DOHH2 (cell line): ENCODE results near the gene UPF1.

Source experiments
- H3F3A ChIP-seq: fragments of 200-600 bp; sonication (generic), shearing (Covaris generic); 2 replicates; pipeline ENCODE4 v1.6.0; 2016; ENCODE audit warnings: antibody characterized with exemption, mild to moderate bottlenecking; ENCODE audit not compliant: control insufficient read depth, insufficient read depth
- H3K27ac ChIP-seq: fragments of 200-600 bp; sonication (generic); 2 replicates; pipeline ENCODE4 v1.5.1; 2014; ENCODE audit warnings: low read depth, mild to moderate bottlenecking, low read length, moderate library complexity
- H3K27me3 ChIP-seq: fragments of 200-600 bp; sonication (generic); 2 replicates; pipeline ENCODE4 v1.6.1; 2014; ENCODE audit warnings: mild to moderate bottlenecking, low read length, mixed read lengths; ENCODE audit not compliant: control insufficient read depth
- H3K36me3 ChIP-seq: fragments of 200-600 bp; sonication (generic); 2 replicates; pipeline ENCODE4 v1.6.1; 2014; ENCODE audit warnings: mild to moderate bottlenecking, low read length, moderate library complexity, mixed read lengths; ENCODE audit not compliant: control insufficient read depth
- H3K4me1 ChIP-seq: fragments of 200-600 bp; sonication (generic); 2 replicates; pipeline ENCODE4 v1.6.1; 2014; ENCODE audit warnings: mild to moderate bottlenecking, low read length, mixed read lengths; ENCODE audit not compliant: control insufficient read depth
- H3K4me2 ChIP-seq: fragments of 200-600 bp; sonication (generic); 2 replicates; pipeline ENCODE4 v1.6.0; 2014; ENCODE audit warnings: mild to moderate bottlenecking, low read length, moderate library complexity
- H3K4me3 ChIP-seq: fragments of 200-600 bp; sonication (generic); 2 replicates; pipeline ENCODE4 v1.5.1; 2014; ENCODE audit warnings: mild to moderate bottlenecking, low read length, mixed read lengths
- H3K79me2 ChIP-seq: fragments of 200-600 bp; sonication (generic); 2 replicates; pipeline ENCODE4 v1.6.1; 2014; ENCODE audit warnings: mild to moderate bottlenecking, low read length, mixed read lengths; ENCODE audit not compliant: control insufficient read depth
- H3K9me2 ChIP-seq: fragments of 200-600 bp; sonication (generic); replicated peaks from 2 replicates; pipeline ENCODE4 v1.6.1; 2014; ENCODE audit warnings: mild to moderate bottlenecking, low read length, mixed read lengths; ENCODE audit not compliant: control insufficient read depth
- H3K9me3 ChIP-seq: fragments of 200-600 bp; sonication (generic); 2 replicates; pipeline ENCODE4 v1.6.1; 2014; ENCODE audit warnings: antibody characterized with exemption, low read length, mixed read lengths; ENCODE audit not compliant: control insufficient read depth, insufficient read depth
- H4K20me1 ChIP-seq: fragments of 200-600 bp; sonication (generic); 2 replicates; pipeline ENCODE4 v1.6.0; 2014; ENCODE audit warnings: low read depth, mild to moderate bottlenecking, antibody characterized with exemption, low read length, moderate library complexity; ENCODE audit not compliant: control insufficient read depth, insufficient read depth
- CTCF ChIP-seq: fragments of 200-600 bp; sonication (generic); IDR thresholded peaks from one replicate; pipeline ENCODE4 v1.5.1; 2014; ENCODE audit warnings: antibody characterized with exemption, mild to moderate bottlenecking, low read depth, low read length; ENCODE audit not compliant: poor library complexity, severe bottlenecking
- EZH2phosphoT487 ChIP-seq: fragments of 200-600 bp; sonication (generic); IDR thresholded peaks from 2 replicates; pipeline ENCODE4 v1.6.1; 2017; ENCODE audit warnings: borderline replicate concordance, mild to moderate bottlenecking, antibody characterized with exemption, low read length, moderate library complexity, mixed read lengths

The UPF1 gene

GRCh38 chr19:18865106-18865972 lies 33.6 kb downstream of the UPF1 start:
- Histone ChIP-seq H3K4me3 (no peak overlapping the region), H3K27ac (no peak overlapping the region), H3K36me3 (peaks cover 79% of the 10 kb centered on the region), H3K4me2 (no peak overlapping the region), H4K20me1 (peaks cover 18% of the 10 kb centered on the region; the same call in 1 of the 2 replicates), H3K9me3 (no peaks in the 10 kb centered on the region), H3K4me1 (no peaks in the 10 kb centered on the region), H3K27me3 (no peaks in the 10 kb centered on the region), H3F3A (peaks cover 3% of the 10 kb centered on the region; the same call in 1 of the 2 replicates), H3K9me2 (no peaks in the 10 kb centered on the region), H3K79me2 (peaks cover 14% of the 10 kb centered on the region)
- TF ChIP-seq CTCF: no peak
- no peak for TF ChIP-seq EZH2phosphoT487

DNA sequence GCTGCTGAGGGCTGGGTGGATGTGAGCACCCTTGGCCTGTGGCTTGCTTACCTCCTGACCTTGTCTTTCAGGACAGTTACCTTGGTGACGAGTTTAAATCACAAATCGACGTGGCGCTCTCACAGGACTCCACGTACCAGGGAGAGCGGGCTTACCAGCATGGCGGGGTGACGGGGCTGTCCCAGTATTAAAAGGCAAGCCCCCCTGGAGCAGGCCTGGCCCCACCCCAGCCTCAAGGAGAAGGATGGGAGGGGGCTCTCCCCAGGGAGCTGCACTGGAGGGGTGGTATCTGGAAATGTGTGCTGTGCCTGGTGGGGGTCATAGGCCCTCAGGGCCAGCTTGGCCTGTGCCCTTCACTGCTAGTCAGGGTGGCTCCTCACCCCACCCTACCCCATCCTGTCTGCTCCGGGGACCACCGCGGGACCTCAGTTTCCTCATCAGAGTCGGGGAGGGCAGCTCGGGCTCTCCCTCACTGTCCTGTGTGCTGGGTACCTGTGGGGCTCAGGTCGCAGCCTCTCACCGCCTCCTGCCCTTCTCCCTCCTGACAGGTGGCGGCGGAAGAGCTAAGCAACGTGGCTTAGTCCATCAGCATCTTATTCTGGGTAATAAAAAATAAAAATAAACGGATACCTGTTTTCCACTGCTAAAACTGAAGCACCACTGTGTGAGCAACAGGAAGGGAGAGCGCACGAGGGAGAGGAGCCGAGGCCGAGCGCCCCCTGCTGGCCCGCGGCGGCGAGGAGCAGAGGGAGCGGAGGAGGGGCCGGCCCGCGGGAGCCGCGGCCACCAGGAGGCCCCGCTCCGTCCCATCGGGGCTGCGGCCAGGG lies 34.4 kb downstream of the UPF1 start:
- TF ChIP-seq EZH2phosphoT487: no peak
- TF ChIP-seq CTCF: peak; percentile 98
- Histone ChIP-seq H3K9me2 (no peaks in the 10 kb centered on the region), H3K4me3 (no peak overlapping the region), H3K4me2 (no peak overlapping the region), H3K27me3 (no peaks in the 10 kb centered on the region), H4K20me1 (peaks cover 18% of the 10 kb centered on the region; the same call in 1 of the 2 replicates), H3K36me3 (peaks cover 70% of the 10 kb centered on the region), H3K79me2 (peaks cover 14% of the 10 kb centered on the region), H3K4me1 (no peaks in the 10 kb centered on the region), H3K27ac (no peak overlapping the region), H3F3A (peaks cover 3% of the 10 kb centered on the region; the same call in 1 of the 2 replicates), H3K9me3 (no peaks in the 10 kb centered on the region)

DNA sequence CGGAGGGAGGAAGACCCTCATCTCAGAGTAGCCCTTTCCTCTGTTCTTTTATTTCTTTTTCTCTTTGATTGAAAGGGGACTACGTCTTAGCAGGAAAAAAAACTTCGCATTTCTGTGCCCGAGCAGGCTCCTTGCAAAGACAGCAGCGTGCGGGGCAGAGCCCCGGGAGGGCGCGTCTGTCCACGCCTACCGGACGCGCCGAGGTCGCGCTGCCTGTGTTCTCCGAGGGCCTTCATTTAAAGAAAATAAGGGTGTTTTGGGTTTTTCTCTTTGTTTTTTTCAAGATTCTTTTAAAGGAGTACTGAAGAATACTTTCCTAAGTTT lies 35.0 kb downstream of the UPF1 start:
- Histone ChIP-seq H3K9me3 (no peaks in the 10 kb centered on the region), H4K20me1 (peaks cover 18% of the 10 kb centered on the region; the same call in 1 of the 2 replicates), H3K27me3 (no peaks in the 10 kb centered on the region), H3K4me1 (no peaks in the 10 kb centered on the region), H3K4me2 (no peak overlapping the region), H3K36me3 (peaks cover 68% of the 10 kb centered on the region), H3K9me2 (no peaks in the 10 kb centered on the region), H3K27ac (no peak overlapping the region), H3K4me3 (no peak overlapping the region), H3K79me2 (peaks cover 14% of the 10 kb centered on the region), H3F3A (peaks cover 3% of the 10 kb centered on the region; the same call in 1 of the 2 replicates)
- no peak for TF ChIP-seq EZH2phosphoT487
- peak; percentile 54 for TF ChIP-seq CTCF
